ENCODE results near the gene P4HB.

DNA sequence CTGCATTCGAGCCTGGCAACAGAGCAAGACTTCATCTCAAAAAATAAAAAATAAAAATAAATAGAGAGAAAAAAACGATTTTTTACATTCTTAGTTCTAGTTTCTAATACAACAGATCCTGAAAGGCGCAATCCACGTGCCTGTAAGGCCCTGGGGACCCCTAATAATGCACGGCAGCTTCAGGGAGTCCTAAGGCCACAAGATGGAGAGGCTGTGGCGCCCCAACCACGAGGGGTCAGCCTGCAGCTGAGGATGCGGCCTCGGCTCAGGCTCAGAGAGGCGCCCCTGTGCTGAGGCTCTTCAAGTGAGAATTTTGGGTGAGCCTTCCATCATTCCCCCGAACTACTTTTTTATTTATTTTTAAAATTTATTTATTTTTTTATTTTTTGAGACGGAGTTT, 10.9 kb downstream of the P4HB start:
- TF ChIP-seq MAX (IDR thresholded peaks at IDR 0.05; ENCODE audit: low read depth) (no peak), EP300 (IDR thresholded peaks at IDR 0.05; ENCODE audit: borderline replicate concordance in 1 of 2, low read depth in 1 of 2, low read length in 1 of 2) (no peak)

Measured in SK-N-SH (cell line).